Smooth muscle cell (in vitro differentiated cells): ENCODE data around the gene CDC42EP5. TPM values are rescaled to one million over a fixed set of nuclear protein-coding genes. Genes with fewer than 3 reads are reported as not detected.

Experiments used
- DNase-seq: peaks from one replicate; lab custom pipeline; 2025; ENCODE audit not compliant: unreplicated experiment; lab: John Stamatoyannopoulos, UW
- H2AFZ ChIP-seq: fragments of 200-600 bp; sonication (generic); 2 replicates; pipeline ENCODE4 v1.6.0; 2016; ENCODE audit warnings: antibody characterized with exemption, low read depth, mild to moderate bottlenecking
- H3F3A ChIP-seq: fragments of 200-600 bp; sonication (generic); 2 replicates; pipeline ENCODE4 v1.6.0; 2017; ENCODE audit warnings: antibody characterized with exemption, low read depth
- H3K27ac ChIP-seq: fragments of 200-600 bp; sonication (generic); 2 replicates; pipeline ENCODE4 v1.5.1; 2016; ENCODE audit warnings: low read depth, mild to moderate bottlenecking
- H3K27me3 ChIP-seq: fragments of 200-600 bp; sonication (generic); 2 replicates; pipeline ENCODE4 v1.6.1; 2016; ENCODE audit warnings: low read depth, mild to moderate bottlenecking
- H3K36me3 ChIP-seq: fragments of 200-600 bp; sonication (generic); 2 replicates; pipeline ENCODE4 v1.5.1; 2016; ENCODE audit warnings: low read depth
- H3K4me1 ChIP-seq: fragments of 200-600 bp; sonication (generic); 2 replicates; pipeline ENCODE4 v1.5.1; 2016; ENCODE audit warnings: low read depth
- H3K4me2 ChIP-seq: fragments of 200-600 bp; sonication (generic); 2 replicates; pipeline ENCODE4 v1.6.0; 2016; ENCODE audit warnings: mild to moderate bottlenecking
- H3K4me3 ChIP-seq: fragments of 200-600 bp; sonication (generic); 2 replicates; pipeline ENCODE4 v1.5.1; 2016; ENCODE audit warnings: mild to moderate bottlenecking
- H3K79me2 ChIP-seq: fragments of 200-600 bp; sonication (generic); 2 replicates; pipeline ENCODE4 v1.6.0; 2016; ENCODE audit warnings: low read depth, mild to moderate bottlenecking
- H3K9ac ChIP-seq: fragments of 200-600 bp; sonication (generic); 2 replicates; pipeline ENCODE4 v1.6.0; 2016; ENCODE audit warnings: low read depth
- H3K9me3 ChIP-seq: fragments of 200-600 bp; sonication (generic); replicated peaks from 2 replicates; pipeline ENCODE4 v1.5.1; 2016; ENCODE audit warnings: low read depth
- H4K20me1 ChIP-seq: fragments of 200-600 bp; sonication (generic); 2 replicates; pipeline ENCODE4 v1.6.0; 2016; ENCODE audit warnings: low read depth
- WGBS: methylation state at CpG from one replicate; pipeline ENCODE4 v1.1.7; 2016; ENCODE audit warnings: low lambda C conversion rate; 5-methylcytosine and 5-hydroxymethylcytosine counted together
- polyA plus RNA-seq: library from polyadenylated mRNA; unstranded; fragments of >200 nt; fragmentation: Nextera tagmentation; extraction: Ambion mirVana; gene quantifications from 2 replicates; pipeline ENCODE4 v1.2.1, GENCODE V29; 2016
- total RNA-seq: library from RNA; depleted of rRNA; stranded (reverse); fragments of >200 nt; gene quantifications from 2 replicates; pipeline ENCODE4 v1.2.3, GENCODE V29; 2014
- TF ChIP-seq, protein P1 (sequence below): fragments of 200-600 bp; sonication (generic); IDR thresholded peaks from 2 replicates; pipeline ENCODE4 v1.5.1; 2017; ENCODE audit warnings: borderline replicate concordance, mild to moderate bottlenecking, antibody characterized with exemption; ENCODE audit not compliant: insufficient read depth, poor library complexity, severe bottlenecking

The CDC42EP5 gene
- total and polyA plus RNA-seq, 2 experiments from 2014 or later: 33.6 to 99.8 TPM

- H3K27ac ChIP-seq: peak overlapping the region; percentile 24
- H2AFZ ChIP-seq: no peak overlapping the region
- no peaks in the 10 kb centered on the region for H3K9me3 ChIP-seq
- no peaks in the 10 kb centered on the region for H3K27me3 ChIP-seq
- 83% methylated on average over 10 of the region's 10 CpGs for WGBS
- no peak overlapping the region for H3K4me3 ChIP-seq
- TF ChIP-seq, protein P1, sequence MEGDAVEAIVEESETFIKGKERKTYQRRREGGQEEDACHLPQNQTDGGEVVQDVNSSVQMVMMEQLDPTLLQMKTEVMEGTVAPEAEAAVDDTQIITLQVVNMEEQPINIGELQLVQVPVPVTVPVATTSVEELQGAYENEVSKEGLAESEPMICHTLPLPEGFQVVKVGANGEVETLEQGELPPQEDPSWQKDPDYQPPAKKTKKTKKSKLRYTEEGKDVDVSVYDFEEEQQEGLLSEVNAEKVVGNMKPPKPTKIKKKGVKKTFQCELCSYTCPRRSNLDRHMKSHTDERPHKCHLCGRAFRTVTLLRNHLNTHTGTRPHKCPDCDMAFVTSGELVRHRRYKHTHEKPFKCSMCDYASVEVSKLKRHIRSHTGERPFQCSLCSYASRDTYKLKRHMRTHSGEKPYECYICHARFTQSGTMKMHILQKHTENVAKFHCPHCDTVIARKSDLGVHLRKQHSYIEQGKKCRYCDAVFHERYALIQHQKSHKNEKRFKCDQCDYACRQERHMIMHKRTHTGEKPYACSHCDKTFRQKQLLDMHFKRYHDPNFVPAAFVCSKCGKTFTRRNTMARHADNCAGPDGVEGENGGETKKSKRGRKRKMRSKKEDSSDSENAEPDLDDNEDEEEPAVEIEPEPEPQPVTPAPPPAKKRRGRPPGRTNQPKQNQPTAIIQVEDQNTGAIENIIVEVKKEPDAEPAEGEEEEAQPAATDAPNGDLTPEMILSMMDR: no peak
- no peaks in the 10 kb centered on the region for H3K79me2 ChIP-seq
- no peak overlapping the region for H3K9ac ChIP-seq
- peaks cover 25% of the 10 kb centered on the region for H3K4me1 ChIP-seq
- H3K36me3 ChIP-seq: no peaks in the 10 kb centered on the region
- no peaks in the 10 kb centered on the region for H3F3A ChIP-seq
- H3K4me2 ChIP-seq: no peak overlapping the region
- peaks cover 25% of the 10 kb centered on the region for H4K20me1 ChIP-seq
- DNase-seq: no peak
Observed at GRCh38 chr19:54432144-54432738, 40.9 kb downstream of the CDC42EP5 start.

DNA sequence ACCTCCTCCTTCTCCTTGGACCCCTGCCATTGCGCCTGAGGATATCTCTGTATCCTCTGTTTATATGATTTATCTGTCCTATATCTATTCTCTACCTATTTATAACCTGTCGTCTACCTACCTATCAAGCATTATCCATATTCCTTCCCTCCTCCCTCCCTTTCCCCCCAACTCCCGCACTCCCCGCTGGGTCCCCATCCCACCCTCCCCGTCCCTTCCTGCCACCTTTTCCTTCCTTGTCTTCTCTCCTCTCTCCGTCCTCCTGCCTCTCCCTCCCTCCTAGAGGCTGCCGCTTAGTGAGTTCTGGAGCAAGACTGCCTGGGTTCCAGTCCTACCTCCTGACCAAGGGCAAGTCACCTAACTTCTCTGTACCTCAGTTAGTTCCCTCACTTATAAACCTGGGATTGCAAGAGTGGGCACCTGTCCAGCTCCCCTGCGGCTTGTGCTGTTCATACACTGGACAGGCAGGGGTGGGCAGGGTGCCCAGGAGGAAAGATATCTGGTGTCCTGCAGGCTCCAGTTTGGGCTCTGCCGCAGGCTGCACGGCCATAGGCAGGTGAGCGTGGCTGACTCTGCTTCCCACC is 41.7 kb downstream of the CDC42EP5 start:
- H2AFZ ChIP-seq: no peak overlapping the region
- H3K9me3 ChIP-seq: no peaks in the 10 kb centered on the region
- peaks cover 19% of the 10 kb centered on the region for H3K4me1 ChIP-seq
- no peaks in the 10 kb centered on the region for H3K36me3 ChIP-seq
- H3K27ac ChIP-seq: no peak overlapping the region
- DNase-seq: no peak
- H4K20me1 ChIP-seq: peaks cover 17% of the 10 kb centered on the region
- H3K9ac ChIP-seq: no peak overlapping the region
- H3K4me2 ChIP-seq: peak overlapping the region; percentile 81
- peak overlapping the region; percentile 43 for H3K4me3 ChIP-seq
- no peaks in the 10 kb centered on the region for H3K79me2 ChIP-seq
- TF ChIP-seq, protein P1: no peak
- H3F3A ChIP-seq: no peaks in the 10 kb centered on the region
- WGBS: 89% methylated on average over 6 of the region's 11 CpGs
- H3K27me3 ChIP-seq: no peaks in the 10 kb centered on the region

GRCh38 chr19:54430306-54431254 is 42.5 kb downstream of the CDC42EP5 start:
- Histone ChIP-seq H3K4me2 (peak overlapping the region; percentile 81), H3K4me1 (peaks cover 16% of the 10 kb centered on the region), H3K27ac (no peak overlapping the region), H3K4me3 (peak overlapping the region; percentile 43), H3K27me3 (no peaks in the 10 kb centered on the region), H4K20me1 (peaks cover 10% of the 10 kb centered on the region), H2AFZ (no peak overlapping the region), H3K9ac (no peak overlapping the region), H3K9me3 (no peaks in the 10 kb centered on the region), H3F3A (no peaks in the 10 kb centered on the region), H3K36me3 (no peaks in the 10 kb centered on the region), H3K79me2 (no peaks in the 10 kb centered on the region)
- DNase-seq: peak; percentile 16
- TF ChIP-seq, protein P1: no peak
- WGBS: 14% methylated on average over 24 of the region's 43 CpGs
